ENCODE measurements around the gene PPFIBP2. TPM values are rescaled to one million over a fixed set of nuclear protein-coding genes. Genes with fewer than 3 reads are reported as not detected.

Gene PPFIBP2
- total and polyA plus RNA-seq, 2 donors (not counting 1 experiment from before 2014, with no cell fraction given) = 22.3 to 175 TPM

GRCh38 chr11:7518811-7519562, 5.2 kb downstream of the PPFIBP2 start:
- POLR2A ChIA-PET = interaction anchor here (2.9 kb wide), 1 partner anchor 23 kb away, joined by 13 read pairs; no protein-coding TSS in a partner anchor
- Mint-ChIP-seq H3K4me1 (peaks cover 6% of the 10 kb centered on the region), H3K27ac (no peak overlapping the region), H3K4me3 (peak overlapping the region; percentile 74), H3K9me3 (ENCODE audit: insufficient read depth) (no peaks in the 10 kb centered on the region), H3K27me3 (no peaks in the 10 kb centered on the region)
- TF ChIP-seq, protein P1, sequence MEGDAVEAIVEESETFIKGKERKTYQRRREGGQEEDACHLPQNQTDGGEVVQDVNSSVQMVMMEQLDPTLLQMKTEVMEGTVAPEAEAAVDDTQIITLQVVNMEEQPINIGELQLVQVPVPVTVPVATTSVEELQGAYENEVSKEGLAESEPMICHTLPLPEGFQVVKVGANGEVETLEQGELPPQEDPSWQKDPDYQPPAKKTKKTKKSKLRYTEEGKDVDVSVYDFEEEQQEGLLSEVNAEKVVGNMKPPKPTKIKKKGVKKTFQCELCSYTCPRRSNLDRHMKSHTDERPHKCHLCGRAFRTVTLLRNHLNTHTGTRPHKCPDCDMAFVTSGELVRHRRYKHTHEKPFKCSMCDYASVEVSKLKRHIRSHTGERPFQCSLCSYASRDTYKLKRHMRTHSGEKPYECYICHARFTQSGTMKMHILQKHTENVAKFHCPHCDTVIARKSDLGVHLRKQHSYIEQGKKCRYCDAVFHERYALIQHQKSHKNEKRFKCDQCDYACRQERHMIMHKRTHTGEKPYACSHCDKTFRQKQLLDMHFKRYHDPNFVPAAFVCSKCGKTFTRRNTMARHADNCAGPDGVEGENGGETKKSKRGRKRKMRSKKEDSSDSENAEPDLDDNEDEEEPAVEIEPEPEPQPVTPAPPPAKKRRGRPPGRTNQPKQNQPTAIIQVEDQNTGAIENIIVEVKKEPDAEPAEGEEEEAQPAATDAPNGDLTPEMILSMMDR (IDR thresholded peaks at IDR 0.05) = no peak
- no peak for TF ChIP-seq EZH2 (IDR thresholded peaks at IDR 0.05; ENCODE audit: borderline replicate concordance, insufficient read depth, low read depth, low read length, poor library complexity, severe bottlenecking)
- Histone ChIP-seq H4K20me1 (ENCODE audit: control insufficient read depth, insufficient read depth, low read length, poor library complexity, severe bottlenecking) (peaks cover 12% of the 10 kb centered on the region), H3K4me1 (ENCODE audit: control insufficient read depth in 2 of 2, insufficient read depth in 2 of 2, low read length in 2 of 2) (peaks cover 73 to 97% of the 10 kb centered on the region in 2 donors), H3K79me2 (ENCODE audit: control insufficient read depth, insufficient read depth, low read length) (peaks cover 75% of the 10 kb centered on the region), H2AFZ (ENCODE audit: insufficient read depth, low read depth, low read length, poor library complexity, severe bottlenecking) (no peak overlapping the region), H3K27me3 (replicated peaks in 1 of 4; ENCODE audit: control extremely low read depth in 1 of 4, control insufficient read depth in 3 of 4, insufficient read depth in 4 of 4, low read length in 3 of 4) (no peaks in the 10 kb centered on the region), H3K27ac (ENCODE audit: low read length in 2 of 2) (peak overlapping the region; percentile 85 to 87), H3K9ac (ENCODE audit: low read length) (no peak overlapping the region), H3K4me2 (replicated peaks; ENCODE audit: low read depth, low read length, poor library complexity, severe bottlenecking) (peak overlapping the region; percentile 60), H3K4me3 (ENCODE audit: control extremely low read depth in 1 of 5, extremely low read depth in 1 of 5, insufficient read depth in 1 of 5, low read depth in 2 of 5, low read length in 4 of 5) (no peak overlapping the region), H3K9me3 (ENCODE audit: control extremely low read depth in 1 of 3, control insufficient read depth in 2 of 3, insufficient read depth in 1 of 3, low read length in 2 of 3) (no peaks in the 10 kb centered on the region), H3K36me3 (replicated peaks in 1 of 2; ENCODE audit: control extremely low read depth in 1 of 2, control insufficient read depth in 1 of 2, extremely low read depth in 1 of 2, insufficient read depth in 2 of 2, low read length in 1 of 2) (no peaks in the 10 kb centered on the region)
- DNase-seq = no peak
- CTCF ChIA-PET = interaction anchor here (3.8 kb wide), 1 partner anchor 7 kb away, joined by 36 read pairs; the partner anchor contains the start of gene PPFIBP2
- 96% methylated on average over 22 of the region's 23 CpGs for WGBS (ENCODE audit: insufficient coverage)
- intact Hi-C loops (cut with micrococcal nuclease) = no loop called here
- no peak for ATAC-seq (ENCODE audit: low read depth)

Data from B cell (primary cell).